Measurements from ENCODE around the gene PEX11G.

Gene PEX11G

DNA sequence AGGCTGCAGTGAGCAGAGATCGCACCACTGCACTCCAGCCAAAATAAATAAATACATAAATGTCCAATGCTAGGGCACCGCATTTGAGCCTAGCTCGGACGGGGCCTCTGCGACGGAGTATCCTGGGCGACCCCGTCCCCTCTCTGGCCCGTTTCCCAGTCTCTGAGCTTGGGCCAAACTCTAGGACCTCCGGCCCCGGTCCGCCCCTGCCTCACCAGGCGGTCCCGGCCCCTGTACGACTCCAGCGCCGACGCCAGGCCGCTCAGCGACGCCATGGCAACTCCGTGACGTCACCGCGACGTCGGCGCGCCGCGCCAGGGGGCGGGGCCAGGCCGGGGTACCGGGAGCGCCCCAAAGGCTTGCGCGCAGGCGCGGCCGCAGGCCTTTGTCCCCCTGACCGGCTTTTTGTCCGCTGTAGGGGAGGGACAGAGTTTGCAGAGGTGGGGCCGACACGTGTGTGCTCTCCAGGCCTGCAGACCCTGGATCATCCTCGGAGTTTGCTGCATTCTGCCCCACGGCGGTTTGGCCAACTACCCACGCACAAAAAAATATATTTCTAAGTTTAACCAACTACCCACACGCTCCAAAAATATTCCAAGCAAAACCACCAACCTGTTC, at the start of gene PEX11G:
Gene PEX11G, minus strand, starts transcription at position 300 of the 618 bp plus-strand sequence. Its CDS starts 25 bp downstream, at position 275.
- peak; percentile 83 for DNase-seq

- DNase-seq = no peak
These were observed 47.3 kb upstream of the PEX11G start for GRCh38 chr19:7535998-7536695.

GRCh38 chr19:7535047-7535997, 46.5 kb upstream of the PEX11G start, which contains the start of gene PNPLA6:
Gene PNPLA6, plus strand, starts transcription at chr19:7535717. Its CDS starts 72 bp downstream, at chr19:7535789.
- peak; percentile 94 for DNase-seq

- DNase-seq = no peak
These were observed 45.8 kb upstream of the PEX11G start for GRCh38 chr19:7534531-7535046.

- DNase-seq = peak; percentile 81
These were observed 45.2 kb upstream of the PEX11G start for GRCh38 chr19:7533925-7534480.

GRCh38 chr19:7533281-7533885, 44.5 kb upstream of the PEX11G start:
- no peak for DNase-seq

- no peak for DNase-seq
These were observed 41.0 kb upstream of the PEX11G start for GRCh38 chr19:7529610-7530490.

GRCh38 chr19:7529246-7529600, 40.4 kb upstream of the PEX11G start:
- DNase-seq = no peak

DNA sequence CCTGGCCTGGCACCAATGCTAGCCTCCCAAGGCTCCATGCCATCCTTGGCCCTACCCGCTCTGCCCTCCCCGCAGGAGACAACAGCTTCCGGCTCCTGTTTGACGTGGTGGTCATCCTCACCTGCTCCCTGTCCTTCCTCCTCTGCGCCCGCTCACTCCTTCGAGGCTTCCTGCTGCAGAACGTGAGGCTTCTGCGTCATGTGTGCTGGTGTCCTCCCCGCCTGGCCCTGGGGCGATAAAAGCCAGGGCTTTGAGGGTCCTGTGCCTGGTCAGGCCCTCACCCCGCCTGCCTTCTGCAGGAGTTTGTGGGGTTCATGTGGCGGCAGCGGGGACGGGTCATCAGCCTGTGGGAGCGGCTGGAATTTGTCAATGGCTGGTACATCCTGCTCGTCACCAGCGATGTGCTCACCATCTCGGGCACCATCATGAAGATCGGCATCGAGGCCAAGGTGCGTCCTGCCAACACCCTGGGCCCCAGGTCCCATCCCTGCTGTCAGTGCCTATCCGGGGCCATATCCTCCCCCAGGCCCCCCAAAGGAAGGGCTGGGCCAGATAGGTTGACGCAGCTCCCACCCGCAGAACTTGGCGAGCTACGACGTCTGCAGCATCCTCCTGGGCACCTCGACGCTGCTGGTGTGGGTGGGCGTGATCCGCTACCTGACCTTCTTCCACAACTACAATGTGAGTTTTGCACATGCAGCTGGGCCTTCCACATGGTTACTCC, 39.8 kb upstream of the PEX11G start:
- no peak for DNase-seq

DNA sequence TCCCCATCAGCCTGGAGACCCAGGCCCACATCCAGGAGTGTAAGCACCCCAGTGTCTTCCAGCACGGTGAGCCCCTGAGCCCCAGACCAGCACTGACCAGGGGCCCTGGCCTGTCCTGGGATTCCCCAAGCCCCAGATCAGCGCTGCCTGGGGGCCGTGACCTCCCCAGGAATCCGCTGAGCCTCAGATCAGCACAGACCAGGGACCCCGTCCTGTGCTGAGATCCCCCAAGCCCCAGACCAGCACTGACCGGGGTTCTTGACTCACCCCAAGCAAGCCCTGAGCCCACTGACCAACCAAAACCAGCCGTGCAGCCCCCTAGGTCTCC, 39.3 kb upstream of the PEX11G start:
- DNase-seq = no peak

- DNase-seq = no peak
These were observed 38.8 kb upstream of the PEX11G start for GRCh38 chr19:7527516-7528191.

DNA sequence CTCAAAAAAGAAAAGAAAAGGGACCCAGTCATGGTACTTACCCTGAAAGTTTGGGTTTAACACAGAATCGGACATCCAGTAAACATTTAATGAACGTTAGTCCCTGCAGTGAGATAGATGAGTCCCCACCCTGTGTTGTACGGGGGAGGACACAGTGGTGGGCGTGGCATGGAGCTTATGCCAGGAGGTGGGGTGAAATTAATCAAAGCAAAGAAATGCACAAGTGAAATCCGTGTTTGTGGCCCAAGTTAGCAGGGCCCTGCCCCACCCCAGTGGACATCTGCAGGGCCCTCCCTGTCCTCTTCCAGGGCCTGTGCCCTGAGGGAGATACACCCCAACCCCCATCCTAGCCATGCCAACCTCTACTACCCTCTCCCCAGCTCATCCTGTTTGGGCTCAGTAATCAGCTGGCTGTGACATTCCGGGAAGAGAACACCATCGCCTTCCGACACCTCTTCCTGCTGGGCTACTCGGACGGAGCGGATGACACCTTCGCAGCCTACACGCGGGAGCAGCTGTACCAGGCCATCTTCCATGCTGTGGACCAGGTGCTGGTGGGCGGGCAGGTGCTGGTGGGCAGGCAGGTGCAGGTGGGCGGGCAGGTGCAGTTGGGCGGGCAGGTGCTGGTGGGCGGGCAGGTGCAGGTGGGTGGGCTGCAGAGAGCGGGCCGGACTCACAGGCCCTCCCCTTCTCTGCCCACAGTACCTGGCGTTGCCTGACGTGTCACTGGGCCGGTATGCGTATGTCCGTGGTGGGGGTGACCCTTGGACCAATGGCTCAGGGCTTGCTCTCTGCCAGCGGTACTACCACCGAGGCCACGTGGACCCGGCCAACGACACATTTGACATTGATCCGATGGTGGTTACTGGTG, 37.5 kb upstream of the PEX11G start:
- DNase-seq = no peak

GRCh38 chr19:7524992-7525739, 36.3 kb upstream of the PEX11G start:
- DNase-seq = no peak

DNA sequence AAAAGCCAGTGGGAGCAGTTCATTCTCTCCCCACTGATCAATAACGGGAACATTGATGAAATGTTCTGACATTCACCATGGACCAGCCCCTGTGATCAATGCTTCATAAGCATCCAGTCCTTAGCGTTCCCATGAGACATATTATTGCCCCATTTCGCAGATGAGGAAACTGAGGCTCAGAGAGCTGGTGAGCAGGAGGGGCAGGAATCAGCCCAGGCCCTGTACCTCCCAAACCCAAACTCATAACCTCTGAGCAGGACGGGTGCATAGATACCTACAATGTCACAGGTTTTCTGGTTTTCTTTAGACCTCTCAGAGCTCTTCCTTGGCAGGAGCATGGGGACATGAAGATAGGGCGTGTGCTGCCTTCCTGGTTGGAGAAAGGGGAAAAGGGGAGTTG, 35.7 kb upstream of the PEX11G start:
- DNase-seq = no peak

GRCh38 chr19:7522923-7523667, 34.3 kb upstream of the PEX11G start:
- DNase-seq = no peak

DNA sequence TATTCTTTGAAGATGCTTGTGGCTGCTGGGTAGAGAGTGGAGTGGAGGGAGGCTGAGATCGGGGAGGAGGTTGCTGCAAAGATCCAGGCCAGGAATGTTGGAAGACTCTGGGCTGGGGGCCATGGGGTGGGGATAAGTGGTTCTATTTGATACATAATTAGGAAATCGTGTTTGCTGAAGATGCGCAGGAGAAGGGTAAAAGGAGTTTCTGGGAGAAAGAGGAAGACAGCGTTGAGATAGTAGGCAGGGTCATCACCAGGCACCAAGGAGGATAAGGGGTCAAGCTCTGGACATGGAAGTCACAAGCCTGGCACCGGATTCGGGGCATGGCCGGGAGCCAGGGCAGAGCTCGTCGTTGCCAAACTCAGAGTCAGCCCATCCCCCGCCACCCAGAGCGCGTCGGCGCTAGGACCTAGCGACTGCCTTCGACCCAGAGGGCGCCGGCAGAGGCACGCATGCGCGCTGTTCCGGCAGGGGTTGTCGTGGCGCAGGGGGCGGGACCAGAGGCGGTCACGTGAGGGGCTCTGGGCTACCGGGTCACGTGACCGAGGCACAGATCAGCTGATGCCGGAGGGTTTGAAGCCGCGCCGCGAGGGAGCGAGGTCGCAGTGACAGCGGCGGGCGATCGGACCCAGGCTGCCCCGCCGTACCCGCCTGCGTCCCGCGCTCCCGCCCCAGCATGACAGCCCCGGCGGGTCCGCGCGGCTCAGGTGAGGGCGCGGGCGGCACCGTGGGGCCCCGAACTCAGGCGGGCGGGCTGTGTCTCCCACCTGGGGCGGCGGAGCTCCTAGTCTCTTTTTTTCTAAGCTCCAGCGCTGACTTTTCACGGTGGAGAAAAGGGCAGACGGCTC, 33.5 kb upstream of the PEX11G start, which contains the start of gene MCOLN1:
Gene MCOLN1, plus strand, starts transcription at position 553 of the 851 bp plus-strand sequence. Its CDS starts 127 bp downstream, at position 680.
- DNase-seq = peak; percentile 99

Data from inflammatory macrophage treated with lipopolysaccharide for 4 hours (primary cell).